MCF 10A (cell line): ENCODE measurements around the gene ALDH8A1. TPM values are rescaled to one million over a fixed set of nuclear protein-coding genes. Genes with fewer than 3 reads are reported as not detected.

Source experiments
- BruUV-seq: library from RNA; stranded (reverse); fragments of 400-500 nt; replicated peaks from 2 replicates; lab custom pipeline; 2021; lab: Mats Ljungman, UMichigan
- CTCF ChIA-PET: fragments of 300-600 bp; sonication (Branson Sonifier 250); formaldehyde crosslinking; extraction: SDS; loops from one replicate; lab custom pipeline; 2021; ENCODE audit warnings: antibody characterized with exemption, inconsistent platforms; lab: Yijun Ruan, JAX
- POLR2A ChIA-PET: fragments of 300-600, 350-650 bp; sonication (Branson Sonifier 250); formaldehyde crosslinking; extraction: SDS; loops from one replicate; lab custom pipeline; 2020; ENCODE audit warnings: antibody characterized with exemption, inconsistent platforms; lab: Yijun Ruan, JAX
- DNase-seq: peaks from one replicate; pipeline ENCODE4 v3.0.0-alpha.2; 2018; ENCODE audit not compliant: unreplicated experiment
- H3K27ac Mint-ChIP-seq: one replicate; pipeline ENCODE4 v1.8.0; 2022; ENCODE audit warnings: mild to moderate bottlenecking, low read depth, mixed read lengths; ENCODE audit not compliant: unreplicated experiment
- H3K27me3 Mint-ChIP-seq: one replicate; pipeline ENCODE4 v1.8.0; 2022; ENCODE audit warnings: mixed read lengths; ENCODE audit not compliant: insufficient read depth, unreplicated experiment
- H3K36me3 Mint-ChIP-seq: one replicate; pipeline ENCODE4 v1.8.0; 2022; ENCODE audit warnings: mild to moderate bottlenecking, moderate library complexity, mixed read lengths; ENCODE audit not compliant: insufficient read depth, unreplicated experiment
- H3K4me1 Mint-ChIP-seq: one replicate; pipeline ENCODE4 v1.8.0; 2022; ENCODE audit warnings: mixed read lengths; ENCODE audit not compliant: insufficient read depth, unreplicated experiment
- H3K4me3 Mint-ChIP-seq: one replicate; pipeline ENCODE4 v1.8.0; 2022; ENCODE audit warnings: mild to moderate bottlenecking, moderate library complexity, mixed read lengths; ENCODE audit not compliant: unreplicated experiment
- H3K9me3 Mint-ChIP-seq: one replicate; pipeline ENCODE4 v1.8.0; 2022; ENCODE audit warnings: mixed read lengths; ENCODE audit not compliant: unreplicated experiment
- intact Hi-C: fragments of 100-400 bp; cut with micrococcal nuclease; formaldehyde crosslinking; loops from 2 replicates; pipeline ENCODE4 v1.14.1; 2022
- total RNA-seq: library from RNA; stranded (reverse); gene quantifications from 2 replicates; pipeline ENCODE4 v1.2.3, GENCODE V29; 2022
- TF ChIP-seq, protein P1 (sequence below): fragments of 200-600 bp; IDR thresholded peaks from one replicate; pipeline ENCODE4 v1.8.0; 2022; ENCODE audit warnings: antibody characterized with exemption, mild to moderate bottlenecking; ENCODE audit not compliant: unreplicated experiment

ALDH8A1 gene
- total RNA-seq, 1 experiment from 2014 or later = 1.1 TPM

DNA sequence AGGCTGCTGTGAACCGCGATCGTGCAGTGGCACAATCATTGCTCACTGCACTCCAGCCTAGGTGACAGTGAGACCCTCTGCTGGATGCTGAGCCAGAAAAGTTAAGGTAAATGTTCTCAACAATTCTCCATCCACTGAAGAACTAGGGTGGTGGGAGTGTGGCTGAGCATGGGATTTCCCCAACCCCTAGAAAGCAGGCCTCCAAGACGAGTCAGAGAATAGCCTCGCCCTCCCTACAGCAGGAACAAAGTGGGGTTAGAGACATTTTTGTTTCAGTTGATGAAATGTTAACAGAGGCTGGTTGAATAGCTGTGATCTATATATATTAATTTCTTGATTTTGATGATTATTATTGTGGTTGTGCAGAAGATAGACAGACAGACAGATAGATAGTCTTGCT is 6.1 kb upstream of the ALDH8A1 start:
- DNase-seq = no peak
- TF ChIP-seq, protein P1, sequence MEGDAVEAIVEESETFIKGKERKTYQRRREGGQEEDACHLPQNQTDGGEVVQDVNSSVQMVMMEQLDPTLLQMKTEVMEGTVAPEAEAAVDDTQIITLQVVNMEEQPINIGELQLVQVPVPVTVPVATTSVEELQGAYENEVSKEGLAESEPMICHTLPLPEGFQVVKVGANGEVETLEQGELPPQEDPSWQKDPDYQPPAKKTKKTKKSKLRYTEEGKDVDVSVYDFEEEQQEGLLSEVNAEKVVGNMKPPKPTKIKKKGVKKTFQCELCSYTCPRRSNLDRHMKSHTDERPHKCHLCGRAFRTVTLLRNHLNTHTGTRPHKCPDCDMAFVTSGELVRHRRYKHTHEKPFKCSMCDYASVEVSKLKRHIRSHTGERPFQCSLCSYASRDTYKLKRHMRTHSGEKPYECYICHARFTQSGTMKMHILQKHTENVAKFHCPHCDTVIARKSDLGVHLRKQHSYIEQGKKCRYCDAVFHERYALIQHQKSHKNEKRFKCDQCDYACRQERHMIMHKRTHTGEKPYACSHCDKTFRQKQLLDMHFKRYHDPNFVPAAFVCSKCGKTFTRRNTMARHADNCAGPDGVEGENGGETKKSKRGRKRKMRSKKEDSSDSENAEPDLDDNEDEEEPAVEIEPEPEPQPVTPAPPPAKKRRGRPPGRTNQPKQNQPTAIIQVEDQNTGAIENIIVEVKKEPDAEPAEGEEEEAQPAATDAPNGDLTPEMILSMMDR = no peak
- Mint-ChIP-seq H3K36me3 (peaks cover 3% of the 10 kb centered on the region), H3K27ac (no peak overlapping the region), H3K27me3 (no peaks in the 10 kb centered on the region), H3K9me3 (no peaks in the 10 kb centered on the region), H3K4me1 (no peaks in the 10 kb centered on the region), H3K4me3 (no peak overlapping the region)
- no TSS peak for BruUV-seq
- CTCF ChIA-PET = interaction anchor here (0.6 to 1.0 kb wide), 3 partner anchors 16 to 799 kb away, joined by 4 to 6 read pairs (median 5); no protein-coding TSS in a partner anchor
- POLR2A ChIA-PET = interaction anchor here (1.1 kb wide), 1 partner anchor 9 kb away, joined by 3 read pairs; no protein-coding TSS in a partner anchor
- intact Hi-C loops = no loop called here

DNA sequence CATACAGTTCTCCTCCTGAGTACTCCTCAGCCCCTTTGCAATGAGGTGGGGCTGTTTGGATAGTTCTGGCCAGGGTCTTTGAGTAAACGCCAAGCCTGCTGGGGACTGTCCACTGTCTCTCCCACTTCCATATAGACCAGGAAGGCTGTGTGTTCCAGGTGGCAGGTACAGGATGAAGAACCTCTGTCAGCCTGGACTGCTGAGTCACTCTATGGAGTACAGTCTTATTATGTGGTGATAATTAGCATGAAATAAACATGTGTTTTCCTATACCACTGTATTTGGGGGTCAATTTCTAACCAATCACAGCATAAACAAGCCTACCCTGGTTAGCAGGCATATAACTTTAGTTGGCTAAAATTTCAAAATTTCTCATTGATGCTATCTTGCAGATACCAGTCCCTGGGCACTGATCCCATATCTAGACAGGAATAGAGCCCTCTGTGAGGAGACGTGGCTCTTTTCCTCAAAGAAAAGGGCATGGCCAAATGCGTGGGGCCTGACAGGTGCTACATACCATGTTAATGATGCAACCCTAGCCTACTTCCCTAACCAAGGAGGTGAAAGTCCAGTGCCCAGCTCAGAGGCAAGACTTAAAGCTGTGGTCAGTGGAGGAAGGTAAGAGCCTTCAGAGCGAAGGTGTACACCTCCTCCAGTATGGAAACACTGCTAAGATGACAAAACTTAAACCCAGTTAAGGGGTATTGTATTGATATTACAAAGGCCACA is 4.5 kb upstream of the ALDH8A1 start:
- no peak for DNase-seq

DNA sequence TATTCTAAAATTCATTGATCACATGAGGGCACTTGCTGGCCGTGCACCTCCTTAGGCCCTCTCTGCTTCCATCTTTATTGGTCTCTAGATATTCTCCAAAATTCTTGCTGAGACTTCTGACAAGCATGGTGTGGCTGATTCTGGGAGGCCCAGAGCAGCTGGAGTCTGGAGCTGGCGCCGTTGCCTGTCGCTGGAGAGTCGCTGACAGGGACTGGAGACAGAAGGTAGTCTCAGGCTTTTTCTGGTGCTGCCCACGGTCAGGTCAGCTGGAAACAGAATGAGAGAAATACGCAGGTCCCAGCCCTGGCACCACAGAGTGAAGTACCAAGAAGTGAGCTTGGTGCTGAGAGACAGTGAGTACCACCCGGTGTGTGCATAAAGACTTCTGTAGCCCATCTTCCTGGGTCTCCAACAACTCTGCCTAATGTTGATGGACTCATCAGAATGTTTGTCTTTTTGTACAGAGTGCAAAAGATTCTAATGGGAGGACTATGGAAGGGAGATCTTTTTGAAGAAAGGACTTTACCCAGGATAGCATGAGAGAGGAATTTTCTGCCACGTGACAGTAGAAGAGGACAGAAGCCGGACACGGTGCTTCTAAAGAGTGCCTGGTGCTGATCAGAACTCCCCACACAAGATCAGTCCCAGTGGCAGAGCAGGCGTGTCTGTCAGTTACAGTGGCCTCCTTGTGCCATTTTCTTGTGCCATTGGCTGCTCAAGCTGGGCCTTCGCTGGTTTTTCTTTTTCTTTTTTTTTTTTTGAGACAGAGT is 1.8 kb upstream of the ALDH8A1 start:
- ChIA-PET CTCF (interaction anchor here (1.0 kb wide), 1 partner anchor 52 kb away, joined by 5 read pairs; no protein-coding TSS in a partner anchor), POLR2A (interaction anchor here (1.1 kb wide), 1 partner anchor 16 kb away, joined by 4 read pairs; no protein-coding TSS in a partner anchor)
- H3K9me3 Mint-ChIP-seq = no peaks in the 10 kb centered on the region
- no peaks in the 10 kb centered on the region for H3K4me1 Mint-ChIP-seq
- BruUV-seq = no TSS peak
- no peaks in the 10 kb centered on the region for H3K36me3 Mint-ChIP-seq
- TF ChIP-seq, protein P1 = no peak
- no peak overlapping the region for H3K4me3 Mint-ChIP-seq
- no peaks in the 10 kb centered on the region for H3K27me3 Mint-ChIP-seq
- H3K27ac Mint-ChIP-seq = no peak overlapping the region
- intact Hi-C loops = no loop called here
- DNase-seq = no peak

More for the DNA sequence above, 4.5 kb upstream of the ALDH8A1 start:
- Mint-ChIP-seq H3K4me3 (no peak overlapping the region), H3K27me3 (no peaks in the 10 kb centered on the region), H3K4me1 (no peaks in the 10 kb centered on the region), H3K36me3 (no peaks in the 10 kb centered on the region), H3K27ac (no peak overlapping the region), H3K9me3 (no peaks in the 10 kb centered on the region)
- ChIA-PET POLR2A (no interaction called here), CTCF (no interaction called here)
- no TSS peak for BruUV-seq
- intact Hi-C loops = no loop called here
- TF ChIP-seq, protein P1 = no peak

DNA sequence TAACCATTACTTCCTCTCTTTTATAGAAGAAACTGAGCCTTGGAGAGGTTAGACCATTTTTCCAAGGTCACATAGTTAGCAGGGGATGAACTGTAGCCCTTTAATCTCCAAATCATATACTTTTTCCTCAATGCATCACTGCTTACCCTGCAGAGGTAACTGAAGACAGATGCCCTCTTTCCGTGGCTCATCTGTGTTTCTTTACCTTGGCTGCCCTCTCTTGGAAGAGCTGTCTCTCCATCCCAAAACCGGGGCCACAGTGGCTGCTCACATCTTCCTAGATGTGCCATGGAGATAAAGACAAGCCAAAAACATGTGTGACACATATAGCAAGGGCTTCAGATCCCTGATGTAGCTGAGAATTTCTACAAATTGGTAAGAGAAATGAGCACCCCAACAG is 581 bp upstream of the ALDH8A1 start:
- H3K36me3 Mint-ChIP-seq = no peaks in the 10 kb centered on the region
- no peaks in the 10 kb centered on the region for H3K9me3 Mint-ChIP-seq
- POLR2A ChIA-PET = interaction anchor here (0.6 to 1.1 kb wide), 2 partner anchors 17 to 39 kb away, joined by 3 to 4 read pairs; no protein-coding TSS in a partner anchor
- intact Hi-C loops = no loop called here
- CTCF ChIA-PET = interaction anchor here (0.5 to 0.9 kb wide), 3 partner anchors 10 to 54 kb away, joined by 3 read pairs; no protein-coding TSS in a partner anchor
- BruUV-seq = no TSS peak
- no peaks in the 10 kb centered on the region for H3K4me1 Mint-ChIP-seq
- H3K4me3 Mint-ChIP-seq = no peak overlapping the region
- TF ChIP-seq, protein P1 = no peak
- no peak overlapping the region for H3K27ac Mint-ChIP-seq
- H3K27me3 Mint-ChIP-seq = no peaks in the 10 kb centered on the region
- DNase-seq = no peak
